ENCODE measurements around the gene SH3PXD2B.

DNA sequence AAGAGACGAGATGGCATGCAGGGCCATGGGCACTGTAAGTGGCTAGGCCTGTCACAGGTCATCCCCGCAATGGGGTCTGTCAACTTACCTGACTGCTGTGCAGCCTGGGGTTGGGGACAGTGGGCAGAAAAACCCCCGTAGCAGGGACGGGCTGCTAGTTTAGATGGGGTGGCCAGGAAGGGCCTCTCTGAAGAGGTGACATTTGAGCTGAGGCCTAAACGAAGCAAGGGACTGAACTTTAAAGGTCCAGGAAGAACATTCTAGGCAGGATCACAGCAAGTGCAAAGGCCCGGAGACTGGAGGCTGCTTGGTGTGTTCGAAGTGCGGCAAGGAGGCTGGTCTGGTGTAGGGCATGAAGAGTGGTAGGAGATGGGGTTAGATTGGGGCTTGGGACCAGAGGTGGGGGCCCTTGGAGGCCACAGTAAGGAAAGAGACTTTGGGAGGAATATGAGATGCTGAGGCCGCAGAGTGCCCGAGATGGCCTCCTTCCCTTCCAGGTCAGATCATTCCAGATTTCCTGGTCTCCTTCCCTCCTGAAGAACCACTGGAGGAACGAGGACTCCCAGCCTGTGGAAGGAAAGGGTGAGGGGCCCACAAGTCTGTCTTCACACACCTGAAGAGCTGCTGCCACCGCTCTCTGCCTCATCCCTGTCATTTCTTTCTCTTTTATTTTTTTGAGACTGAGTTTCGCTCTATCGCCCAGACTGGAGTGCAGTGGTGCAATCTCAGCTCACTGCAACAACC lies 37.9 kb upstream of the SH3PXD2B start:
- TF ChIP-seq, protein P1, sequence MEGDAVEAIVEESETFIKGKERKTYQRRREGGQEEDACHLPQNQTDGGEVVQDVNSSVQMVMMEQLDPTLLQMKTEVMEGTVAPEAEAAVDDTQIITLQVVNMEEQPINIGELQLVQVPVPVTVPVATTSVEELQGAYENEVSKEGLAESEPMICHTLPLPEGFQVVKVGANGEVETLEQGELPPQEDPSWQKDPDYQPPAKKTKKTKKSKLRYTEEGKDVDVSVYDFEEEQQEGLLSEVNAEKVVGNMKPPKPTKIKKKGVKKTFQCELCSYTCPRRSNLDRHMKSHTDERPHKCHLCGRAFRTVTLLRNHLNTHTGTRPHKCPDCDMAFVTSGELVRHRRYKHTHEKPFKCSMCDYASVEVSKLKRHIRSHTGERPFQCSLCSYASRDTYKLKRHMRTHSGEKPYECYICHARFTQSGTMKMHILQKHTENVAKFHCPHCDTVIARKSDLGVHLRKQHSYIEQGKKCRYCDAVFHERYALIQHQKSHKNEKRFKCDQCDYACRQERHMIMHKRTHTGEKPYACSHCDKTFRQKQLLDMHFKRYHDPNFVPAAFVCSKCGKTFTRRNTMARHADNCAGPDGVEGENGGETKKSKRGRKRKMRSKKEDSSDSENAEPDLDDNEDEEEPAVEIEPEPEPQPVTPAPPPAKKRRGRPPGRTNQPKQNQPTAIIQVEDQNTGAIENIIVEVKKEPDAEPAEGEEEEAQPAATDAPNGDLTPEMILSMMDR (IDR thresholded peaks at IDR 0.05): no peak
- TF ChIP-seq EZH2 (IDR thresholded peaks at IDR 0.05; ENCODE audit: borderline replicate concordance, insufficient read depth, low read depth, low read length, poor library complexity, severe bottlenecking): no peak

Measured in B cell (primary cell).